K562 (cell line): ENCODE data around the gene KCNH8.

Experiments used
- CREB1 ChIP-seq, 2 experiments: sonication (generic) in 1 of 2; formaldehyde crosslinking in 1 of 2; IDR thresholded peaks; 2 replicates each; pipeline versions ENCODE4 v1.6.1 to v1.8.0; 2012 to 2022; ENCODE audit warnings: inconsistent platforms in 1 of 2, mild to moderate bottlenecking in 1 of 2, missing genetic modification reagents in 1 of 2, moderate library complexity in 1 of 2
- KLF6 ChIP-seq: fragments of 250-450 bp; sonication (Bioruptor Pico); IDR thresholded peaks from 2 replicates; pipeline ENCODE4 v1.4.0; 2020; ENCODE audit warnings: mild to moderate bottlenecking, moderate library complexity, borderline replicate concordance
- MAX ChIP-seq: sonication (generic); formaldehyde crosslinking; IDR thresholded peaks from 2 replicates; pipeline ENCODE4 v1.9.0; 2022; ENCODE audit warnings: mild to moderate bottlenecking, missing genetic modification reagents
- NR2C2 ChIP-seq, 2 experiments: fragments of 200-800 bp in 1 of 2; sonication (Bioruptor generic) in 1 of 2; sonication (generic) in 1 of 2; formaldehyde crosslinking in 1 of 2; IDR thresholded peaks; 2 replicates each; pipeline versions ENCODE4 v1.6.1 to v1.8.0; 2016 to 2022; ENCODE audit warnings: mild to moderate bottlenecking in 1 of 2, missing compliant biosample characterization in 1 of 2, missing genetic modification characterization in 1 of 2, missing genetic modification reagents in 1 of 2
- PHF20 ChIP-seq: fragments of 450-650 bp; IDR thresholded peaks from 2 replicates; pipeline ENCODE4 v1.6.1; 2018; ENCODE audit not compliant: partially characterized antibody
- SMAD2 ChIP-seq: fragments of 150-350 bp; IDR thresholded peaks from 2 replicates; pipeline ENCODE4 v1.6.1; 2014; ENCODE audit warnings: low read depth, mild to moderate bottlenecking, low read length
- TCF7L2 ChIP-seq: fragments of 150-350 bp; IDR thresholded peaks from 2 replicates; pipeline ENCODE4 v1.6.1; 2016; ENCODE audit warnings: low read depth, mild to moderate bottlenecking, low read length, moderate library complexity
- ZFX ChIP-seq: sonication (generic); formaldehyde crosslinking; IDR thresholded peaks from 2 replicates; pipeline ENCODE4 v1.8.0; 2022; ENCODE audit warnings: mild to moderate bottlenecking, missing genetic modification reagents, moderate library complexity
- ZNF143 ChIP-seq: sonication (generic); formaldehyde crosslinking; IDR thresholded peaks from 2 replicates; pipeline ENCODE4 v1.9.0; 2022; ENCODE audit warnings: mild to moderate bottlenecking, missing genetic modification reagents

- no peak for TF ChIP-seq PHF20
- TF ChIP-seq ZFX (CRISPR knock-in tag) = no peak
- TF ChIP-seq CREB1 (IDR thresholded peaks at IDR 0.05) = no peak
- no peak for TF ChIP-seq CREB1 (CRISPR knock-in tag; IDR thresholded peaks at IDR 0.05)
- no peak for TF ChIP-seq ZNF143 (CRISPR knock-in tag)
- TF ChIP-seq NR2C2 (CRISPR knock-in tag; IDR thresholded peaks at IDR 0.05) = no peak
- TF ChIP-seq NR2C2 (tag; IDR thresholded peaks at IDR 0.05) = no peak
- TF ChIP-seq KLF6 (CRISPR knock-in tag) = no peak
- no peak for TF ChIP-seq SMAD2
- no peak for TF ChIP-seq TCF7L2
- TF ChIP-seq MAX (CRISPR knock-in tag) = no peak
Observed at GRCh38 chr3:19488939-19489338, 340.6 kb downstream of the KCNH8 start.
